Measurements from ENCODE around the gene DENND11. TPM values are rescaled to one million over a fixed set of nuclear protein-coding genes. Genes with fewer than 3 reads are reported as not detected.
A peak's percentile ranks its signal among the peaks of the same experiment; 100 is the strongest.

DENND11 gene
- total and polyA plus RNA-seq, 9 of the 15 experiments (the other 6 are each of a cell fraction or from before 2014, with no cell fraction given), result 0.07 to 1.1 (median 0.36) TPM

DNA sequence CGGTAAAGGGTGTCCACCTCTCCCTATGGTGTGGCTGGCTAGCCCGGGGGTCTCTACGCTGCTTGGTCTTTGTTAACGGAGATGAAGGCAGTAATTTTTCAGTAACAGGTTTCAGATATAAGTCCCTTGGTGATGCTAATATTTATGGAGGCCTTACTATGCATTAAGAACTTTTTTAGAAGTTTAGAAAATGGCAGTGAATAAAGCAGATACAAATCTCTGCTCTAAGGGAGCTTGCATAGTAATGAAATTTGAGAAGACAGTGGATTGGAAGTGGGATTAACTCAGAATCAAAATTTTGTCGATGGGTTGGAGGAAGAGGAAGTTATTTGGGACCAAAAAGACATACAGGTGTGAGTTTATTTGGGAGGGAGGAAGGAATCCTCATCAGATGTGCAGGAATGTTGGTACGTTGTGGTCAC lies 36.6 kb upstream of the DENND11 start (continued):
- TF ChIP-seq SRSF7 (optimal IDR thresholded peaks at IDR 0.05; ENCODE audit: low read depth, low read length) (no peak), ZNF384 (IDR thresholded peaks at IDR 0.05; ENCODE audit: low read depth, low read length) (0 out of 2 replicates have a peak, but pooled peaks have one; percentile 9), GATAD2A (IDR thresholded peaks at IDR 0.05) (peak; percentile 1; the same call in 1 of the 2 replicates), ZNF431 (CRISPR knock-in tag; IDR thresholded peaks at IDR 0.05) (0 out of 2 replicates have a peak, but pooled peaks have one; percentile 10), KAT7 (CRISPR knock-in tag; IDR thresholded peaks at IDR 0.05; ENCODE audit: borderline replicate concordance) (0 out of 2 replicates have a peak, but pooled peaks have one; percentile 22), ETS2 (tag; IDR thresholded peaks at IDR 0.05; ENCODE audit: borderline replicate concordance, poor library complexity, severe bottlenecking) (no peak), TCFL5 (CRISPR knock-in tag; conservative IDR thresholded peaks at IDR 0.05) (no peak), CBX3 (IDR thresholded peaks at IDR 0.05; ENCODE audit: borderline replicate concordance in 1 of 2, low read length in 2 of 2) (no peak), CREM (IDR thresholded peaks at IDR 0.05; ENCODE audit: low read depth) (no peak)
- TF ChIP-seq, protein P1, sequence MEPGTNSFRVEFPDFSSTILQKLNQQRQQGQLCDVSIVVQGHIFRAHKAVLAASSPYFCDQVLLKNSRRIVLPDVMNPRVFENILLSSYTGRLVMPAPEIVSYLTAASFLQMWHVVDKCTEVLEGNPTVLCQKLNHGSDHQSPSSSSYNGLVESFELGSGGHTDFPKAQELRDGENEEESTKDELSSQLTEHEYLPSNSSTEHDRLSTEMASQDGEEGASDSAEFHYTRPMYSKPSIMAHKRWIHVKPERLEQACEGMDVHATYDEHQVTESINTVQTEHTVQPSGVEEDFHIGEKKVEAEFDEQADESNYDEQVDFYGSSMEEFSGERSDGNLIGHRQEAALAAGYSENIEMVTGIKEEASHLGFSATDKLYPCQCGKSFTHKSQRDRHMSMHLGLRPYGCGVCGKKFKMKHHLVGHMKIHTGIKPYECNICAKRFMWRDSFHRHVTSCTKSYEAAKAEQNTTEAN (CRISPR knock-in tag; IDR thresholded peaks at IDR 0.05), result 0 out of 2 replicates have a peak, but pooled peaks have one; percentile 4
- TF ChIP-seq, protein P2, sequence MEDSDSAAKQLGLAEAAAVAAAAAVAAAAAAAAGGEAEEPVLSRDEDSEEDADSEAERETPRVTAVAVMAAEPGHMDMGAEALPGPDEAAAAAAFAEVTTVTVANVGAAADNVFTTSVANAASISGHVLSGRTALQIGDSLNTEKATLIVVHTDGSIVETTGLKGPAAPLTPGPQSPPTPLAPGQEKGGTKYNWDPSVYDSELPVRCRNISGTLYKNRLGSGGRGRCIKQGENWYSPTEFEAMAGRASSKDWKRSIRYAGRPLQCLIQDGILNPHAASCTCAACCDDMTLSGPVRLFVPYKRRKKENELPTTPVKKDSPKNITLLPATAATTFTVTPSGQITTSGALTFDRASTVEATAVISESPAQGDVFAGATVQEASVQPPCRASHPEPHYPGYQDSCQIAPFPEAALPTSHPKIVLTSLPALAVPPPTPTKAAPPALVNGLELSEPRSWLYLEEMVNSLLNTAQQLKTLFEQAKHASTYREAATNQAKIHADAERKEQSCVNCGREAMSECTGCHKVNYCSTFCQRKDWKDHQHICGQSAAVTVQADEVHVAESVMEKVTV (CRISPR knock-in tag; IDR thresholded peaks at IDR 0.05), result 0 out of 2 replicates have a peak, but pooled peaks have one; percentile 1
- TF ChIP-seq, protein P3, sequence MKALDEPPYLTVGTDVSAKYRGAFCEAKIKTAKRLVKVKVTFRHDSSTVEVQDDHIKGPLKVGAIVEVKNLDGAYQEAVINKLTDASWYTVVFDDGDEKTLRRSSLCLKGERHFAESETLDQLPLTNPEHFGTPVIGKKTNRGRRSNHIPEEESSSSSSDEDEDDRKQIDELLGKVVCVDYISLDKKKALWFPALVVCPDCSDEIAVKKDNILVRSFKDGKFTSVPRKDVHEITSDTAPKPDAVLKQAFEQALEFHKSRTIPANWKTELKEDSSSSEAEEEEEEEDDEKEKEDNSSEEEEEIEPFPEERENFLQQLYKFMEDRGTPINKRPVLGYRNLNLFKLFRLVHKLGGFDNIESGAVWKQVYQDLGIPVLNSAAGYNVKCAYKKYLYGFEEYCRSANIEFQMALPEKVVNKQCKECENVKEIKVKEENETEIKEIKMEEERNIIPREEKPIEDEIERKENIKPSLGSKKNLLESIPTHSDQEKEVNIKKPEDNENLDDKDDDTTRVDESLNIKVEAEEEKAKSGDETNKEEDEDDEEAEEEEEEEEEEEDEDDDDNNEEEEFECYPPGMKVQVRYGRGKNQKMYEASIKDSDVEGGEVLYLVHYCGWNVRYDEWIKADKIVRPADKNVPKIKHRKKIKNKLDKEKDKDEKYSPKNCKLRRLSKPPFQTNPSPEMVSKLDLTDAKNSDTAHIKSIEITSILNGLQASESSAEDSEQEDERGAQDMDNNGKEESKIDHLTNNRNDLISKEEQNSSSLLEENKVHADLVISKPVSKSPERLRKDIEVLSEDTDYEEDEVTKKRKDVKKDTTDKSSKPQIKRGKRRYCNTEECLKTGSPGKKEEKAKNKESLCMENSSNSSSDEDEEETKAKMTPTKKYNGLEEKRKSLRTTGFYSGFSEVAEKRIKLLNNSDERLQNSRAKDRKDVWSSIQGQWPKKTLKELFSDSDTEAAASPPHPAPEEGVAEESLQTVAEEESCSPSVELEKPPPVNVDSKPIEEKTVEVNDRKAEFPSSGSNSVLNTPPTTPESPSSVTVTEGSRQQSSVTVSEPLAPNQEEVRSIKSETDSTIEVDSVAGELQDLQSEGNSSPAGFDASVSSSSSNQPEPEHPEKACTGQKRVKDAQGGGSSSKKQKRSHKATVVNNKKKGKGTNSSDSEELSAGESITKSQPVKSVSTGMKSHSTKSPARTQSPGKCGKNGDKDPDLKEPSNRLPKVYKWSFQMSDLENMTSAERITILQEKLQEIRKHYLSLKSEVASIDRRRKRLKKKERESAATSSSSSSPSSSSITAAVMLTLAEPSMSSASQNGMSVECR (CRISPR knock-in tag; IDR thresholded peaks at IDR 0.05), result no peak; the same call in 1 of the 2 replicates
- TF ChIP-seq, protein P4, sequence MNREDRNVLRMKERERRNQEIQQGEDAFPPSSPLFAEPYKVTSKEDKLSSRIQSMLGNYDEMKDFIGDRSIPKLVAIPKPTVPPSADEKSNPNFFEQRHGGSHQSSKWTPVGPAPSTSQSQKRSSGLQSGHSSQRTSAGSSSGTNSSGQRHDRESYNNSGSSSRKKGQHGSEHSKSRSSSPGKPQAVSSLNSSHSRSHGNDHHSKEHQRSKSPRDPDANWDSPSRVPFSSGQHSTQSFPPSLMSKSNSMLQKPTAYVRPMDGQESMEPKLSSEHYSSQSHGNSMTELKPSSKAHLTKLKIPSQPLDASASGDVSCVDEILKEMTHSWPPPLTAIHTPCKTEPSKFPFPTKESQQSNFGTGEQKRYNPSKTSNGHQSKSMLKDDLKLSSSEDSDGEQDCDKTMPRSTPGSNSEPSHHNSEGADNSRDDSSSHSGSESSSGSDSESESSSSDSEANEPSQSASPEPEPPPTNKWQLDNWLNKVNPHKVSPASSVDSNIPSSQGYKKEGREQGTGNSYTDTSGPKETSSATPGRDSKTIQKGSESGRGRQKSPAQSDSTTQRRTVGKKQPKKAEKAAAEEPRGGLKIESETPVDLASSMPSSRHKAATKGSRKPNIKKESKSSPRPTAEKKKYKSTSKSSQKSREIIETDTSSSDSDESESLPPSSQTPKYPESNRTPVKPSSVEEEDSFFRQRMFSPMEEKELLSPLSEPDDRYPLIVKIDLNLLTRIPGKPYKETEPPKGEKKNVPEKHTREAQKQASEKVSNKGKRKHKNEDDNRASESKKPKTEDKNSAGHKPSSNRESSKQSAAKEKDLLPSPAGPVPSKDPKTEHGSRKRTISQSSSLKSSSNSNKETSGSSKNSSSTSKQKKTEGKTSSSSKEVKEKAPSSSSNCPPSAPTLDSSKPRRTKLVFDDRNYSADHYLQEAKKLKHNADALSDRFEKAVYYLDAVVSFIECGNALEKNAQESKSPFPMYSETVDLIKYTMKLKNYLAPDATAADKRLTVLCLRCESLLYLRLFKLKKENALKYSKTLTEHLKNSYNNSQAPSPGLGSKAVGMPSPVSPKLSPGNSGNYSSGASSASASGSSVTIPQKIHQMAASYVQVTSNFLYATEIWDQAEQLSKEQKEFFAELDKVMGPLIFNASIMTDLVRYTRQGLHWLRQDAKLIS (CRISPR knock-in tag; IDR thresholded peaks at IDR 0.05), result peak; percentile 17; the same call in 1 of the 2 replicates
- TF ChIP-seq, protein P5, sequence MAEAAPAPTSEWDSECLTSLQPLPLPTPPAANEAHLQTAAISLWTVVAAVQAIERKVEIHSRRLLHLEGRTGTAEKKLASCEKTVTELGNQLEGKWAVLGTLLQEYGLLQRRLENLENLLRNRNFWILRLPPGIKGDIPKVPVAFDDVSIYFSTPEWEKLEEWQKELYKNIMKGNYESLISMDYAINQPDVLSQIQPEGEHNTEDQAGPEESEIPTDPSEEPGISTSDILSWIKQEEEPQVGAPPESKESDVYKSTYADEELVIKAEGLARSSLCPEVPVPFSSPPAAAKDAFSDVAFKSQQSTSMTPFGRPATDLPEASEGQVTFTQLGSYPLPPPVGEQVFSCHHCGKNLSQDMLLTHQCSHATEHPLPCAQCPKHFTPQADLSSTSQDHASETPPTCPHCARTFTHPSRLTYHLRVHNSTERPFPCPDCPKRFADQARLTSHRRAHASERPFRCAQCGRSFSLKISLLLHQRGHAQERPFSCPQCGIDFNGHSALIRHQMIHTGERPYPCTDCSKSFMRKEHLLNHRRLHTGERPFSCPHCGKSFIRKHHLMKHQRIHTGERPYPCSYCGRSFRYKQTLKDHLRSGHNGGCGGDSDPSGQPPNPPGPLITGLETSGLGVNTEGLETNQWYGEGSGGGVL (CRISPR knock-in tag; IDR thresholded peaks at IDR 0.05), result no peak
